Measurements from ENCODE around the gene RARB.

Gene RARB

DNA sequence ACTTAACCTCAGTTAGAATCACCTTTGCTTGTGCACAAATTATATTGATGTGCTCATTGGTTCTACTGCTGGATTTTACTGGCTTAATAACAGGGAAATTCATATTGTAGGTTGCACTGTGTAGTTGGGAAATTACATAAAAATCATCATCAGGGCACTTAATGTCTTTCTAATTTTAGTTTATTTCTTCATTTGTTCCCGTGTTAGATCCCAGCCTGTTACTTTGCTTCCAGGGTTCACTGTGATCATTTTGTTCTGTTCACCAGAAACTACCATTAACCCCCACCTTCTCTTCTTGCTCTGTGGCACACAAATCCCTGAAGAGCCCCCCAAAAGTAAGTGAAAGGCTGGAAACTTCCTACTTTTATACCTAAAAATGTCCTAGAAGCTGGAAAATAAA, 80.4 kb downstream of the RARB start:
- no peak for DNase-seq (ENCODE audit: low spot score)

DNA sequence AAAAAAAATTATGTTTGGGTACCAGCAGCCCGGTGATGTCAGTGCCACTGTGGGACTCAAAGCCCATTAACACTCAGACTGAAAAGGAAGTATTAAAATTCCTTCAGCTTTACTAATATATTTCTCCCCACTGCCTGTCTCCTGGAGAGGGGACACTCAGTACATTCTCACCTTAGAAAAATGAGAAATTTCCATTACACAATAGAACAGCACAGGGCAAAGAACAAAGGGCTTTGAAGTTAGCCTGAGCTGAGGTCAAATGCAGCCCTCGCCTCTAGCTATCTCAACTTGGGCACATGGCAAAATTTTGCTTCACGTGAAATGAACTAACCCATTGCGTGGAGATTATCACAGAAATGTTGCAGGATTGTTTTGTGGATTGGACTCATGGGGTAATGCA, 80.8 kb downstream of the RARB start:
- DNase-seq (ENCODE audit: low spot score) = no peak

DNA sequence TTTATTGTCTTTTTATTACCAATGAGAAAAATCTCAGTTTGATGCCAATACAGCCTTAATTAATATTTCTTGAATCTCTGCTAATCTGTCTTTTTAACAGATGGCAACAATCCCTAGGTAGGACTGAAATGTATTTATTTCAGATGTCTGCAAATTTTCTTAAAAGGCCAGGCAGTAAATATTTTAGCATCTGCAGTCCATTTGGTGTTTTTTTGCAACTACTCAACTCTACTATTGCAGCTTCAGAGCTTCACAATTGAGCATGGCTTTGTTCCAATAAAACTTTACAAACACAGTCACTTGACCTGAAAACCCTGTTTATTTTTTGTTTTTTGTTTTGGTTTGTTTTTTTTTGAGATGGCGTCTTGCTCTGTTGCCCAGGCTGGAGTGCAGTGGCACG, 82.7 kb downstream of the RARB start:
- no peak for DNase-seq (ENCODE audit: low spot score)

DNA sequence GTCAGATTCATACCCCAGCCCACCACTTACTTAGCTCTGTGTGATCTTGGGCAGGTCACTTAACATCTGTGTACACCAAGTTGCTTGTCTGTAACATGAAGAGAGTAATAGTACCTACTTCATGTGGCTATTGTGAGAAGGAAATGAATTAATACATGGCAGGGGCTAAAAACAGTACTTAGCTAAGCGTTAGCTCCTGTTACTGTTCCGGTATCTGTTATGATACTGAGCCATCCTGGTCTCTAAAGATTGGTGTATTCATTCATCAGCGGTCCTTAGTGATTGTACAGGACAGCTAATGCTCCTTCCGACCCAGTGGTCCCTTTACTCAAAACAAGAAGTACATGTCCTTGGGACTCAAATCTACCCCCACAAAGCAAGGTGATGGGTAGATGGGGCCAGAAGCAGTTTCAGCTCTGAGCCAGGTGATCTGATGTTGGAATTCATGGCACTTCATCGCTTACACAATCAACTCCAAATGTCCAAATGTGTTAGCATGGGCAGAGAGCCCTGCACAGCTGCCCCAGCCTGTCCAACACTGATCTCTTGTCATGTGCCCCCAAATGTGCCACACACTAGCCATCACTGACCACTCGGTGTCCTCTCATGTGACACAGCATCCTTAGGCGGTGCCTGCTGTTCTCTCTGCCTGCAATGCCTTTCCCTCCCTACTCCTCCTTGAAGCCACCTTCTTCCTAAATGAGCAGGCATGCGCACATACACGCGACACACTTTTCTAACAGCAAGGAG, 84.1 kb downstream of the RARB start:
- no peak for DNase-seq (ENCODE audit: low spot score)

- no peak for DNase-seq (ENCODE audit: low spot score)
These were observed 85.7 kb downstream of the RARB start for GRCh38 chr3:25513642-25514266.

DNA sequence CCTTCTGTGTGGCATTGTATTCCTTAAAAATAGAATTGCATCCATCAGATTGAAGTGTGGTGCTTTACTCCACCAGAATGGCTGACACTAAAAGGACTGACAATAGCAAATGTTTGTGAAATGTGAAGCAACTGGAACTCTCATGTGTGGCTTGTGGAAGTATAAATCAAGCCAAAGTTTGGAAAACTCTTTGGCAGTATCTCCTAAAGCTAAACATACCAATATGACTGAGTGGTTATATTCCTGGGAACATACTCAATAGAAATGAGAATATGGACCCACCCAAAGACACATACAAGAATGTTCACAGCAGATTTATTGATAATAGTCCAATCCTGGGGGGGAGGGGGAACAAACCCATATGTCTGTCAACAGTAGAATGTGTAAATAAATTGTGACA, 87.1 kb downstream of the RARB start:
- DNase-seq (ENCODE audit: low spot score) = no peak

DNA sequence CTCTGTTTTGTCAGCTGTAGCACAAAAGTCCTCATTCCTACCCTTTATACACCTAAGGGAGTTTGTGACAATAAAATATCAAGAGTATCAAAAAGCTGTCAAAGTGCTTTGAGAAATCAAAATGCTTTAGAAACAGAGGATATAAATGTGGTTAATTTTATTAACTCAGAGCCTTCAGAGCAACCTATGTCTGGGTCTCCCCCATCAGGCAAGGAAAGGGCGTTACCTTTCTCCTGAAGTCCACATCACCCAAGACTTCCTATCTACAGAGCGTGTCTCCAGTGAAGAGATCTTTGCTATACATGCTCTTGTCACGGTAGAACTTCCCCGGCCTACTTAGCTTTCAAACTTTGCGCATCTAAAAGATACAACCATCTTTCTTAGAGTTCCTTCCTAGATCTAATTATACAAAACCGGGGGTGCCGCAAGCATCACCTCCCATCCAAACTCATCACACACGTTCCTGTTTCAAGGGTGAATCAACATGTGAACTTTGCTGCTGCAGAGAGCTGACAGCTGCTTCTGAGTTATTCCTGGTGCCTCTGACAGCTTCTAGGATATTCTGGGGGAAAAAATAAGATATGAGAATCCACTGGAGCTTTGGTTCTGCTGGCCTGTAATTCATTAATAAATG, 93.0 kb downstream of the RARB start:
- DNase-seq (ENCODE audit: low spot score) = no peak

DNA sequence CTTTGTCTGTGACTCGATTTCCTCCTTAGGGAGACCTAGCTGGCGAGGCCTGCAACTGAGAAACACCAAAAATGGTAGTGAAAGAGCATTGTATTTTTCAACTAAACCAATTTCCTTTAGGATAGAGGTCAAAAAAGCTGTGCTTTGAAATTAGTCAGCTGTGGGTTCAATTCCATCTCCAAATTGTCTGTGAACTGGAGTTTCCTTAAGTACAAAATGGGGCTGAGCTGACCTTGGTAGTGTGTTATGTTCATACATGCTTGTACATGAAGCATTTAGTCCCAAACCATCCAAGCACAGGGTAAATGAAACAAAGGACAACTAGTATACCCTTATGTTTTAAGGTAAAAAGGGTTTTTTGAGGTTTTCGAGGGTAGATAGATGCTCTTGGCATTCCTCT, 99.3 kb downstream of the RARB start:
- DNase-seq (ENCODE audit: low spot score) = no peak

DNA sequence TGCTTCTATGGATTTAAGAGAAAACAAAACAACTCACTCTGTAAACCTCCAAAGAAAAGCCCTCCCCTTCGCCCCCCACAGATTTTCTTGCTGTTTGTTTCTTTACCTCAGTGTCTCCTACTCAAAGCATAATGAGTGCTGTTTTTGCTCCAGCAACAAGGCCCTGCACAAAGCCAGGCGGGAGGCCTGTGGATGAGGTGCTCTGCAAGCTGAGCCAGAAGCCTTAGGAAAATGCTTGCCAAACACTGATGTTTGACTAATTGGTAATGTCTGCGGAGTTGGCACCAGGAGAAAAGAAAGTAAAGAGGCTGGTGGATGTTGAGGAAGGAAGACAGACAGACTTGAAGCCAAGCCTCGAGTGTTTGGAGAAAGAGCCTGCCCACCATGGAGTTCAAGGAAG, 99.7 kb downstream of the RARB start:
- no peak for DNase-seq (ENCODE audit: low spot score)

DNA sequence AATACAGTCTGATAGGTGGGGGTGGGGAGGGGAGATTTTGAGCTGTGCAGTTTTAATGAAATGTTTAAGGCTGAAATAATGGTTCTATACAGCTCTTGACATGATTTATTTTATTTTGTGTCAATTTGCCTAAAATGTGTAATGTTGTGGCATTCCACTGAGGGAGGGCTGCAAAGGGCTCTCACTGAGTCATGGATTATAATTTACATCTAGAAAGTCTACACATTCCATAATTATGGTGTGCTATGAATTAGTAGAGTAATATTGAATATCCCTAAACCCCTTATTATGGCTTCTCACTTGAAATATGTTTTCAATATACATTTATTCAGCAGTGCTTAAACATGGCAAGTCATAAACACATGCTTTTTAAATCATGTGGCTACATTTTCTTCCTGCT, 103.9 kb downstream of the RARB start:
- no peak for DNase-seq (ENCODE audit: low spot score)

DNA sequence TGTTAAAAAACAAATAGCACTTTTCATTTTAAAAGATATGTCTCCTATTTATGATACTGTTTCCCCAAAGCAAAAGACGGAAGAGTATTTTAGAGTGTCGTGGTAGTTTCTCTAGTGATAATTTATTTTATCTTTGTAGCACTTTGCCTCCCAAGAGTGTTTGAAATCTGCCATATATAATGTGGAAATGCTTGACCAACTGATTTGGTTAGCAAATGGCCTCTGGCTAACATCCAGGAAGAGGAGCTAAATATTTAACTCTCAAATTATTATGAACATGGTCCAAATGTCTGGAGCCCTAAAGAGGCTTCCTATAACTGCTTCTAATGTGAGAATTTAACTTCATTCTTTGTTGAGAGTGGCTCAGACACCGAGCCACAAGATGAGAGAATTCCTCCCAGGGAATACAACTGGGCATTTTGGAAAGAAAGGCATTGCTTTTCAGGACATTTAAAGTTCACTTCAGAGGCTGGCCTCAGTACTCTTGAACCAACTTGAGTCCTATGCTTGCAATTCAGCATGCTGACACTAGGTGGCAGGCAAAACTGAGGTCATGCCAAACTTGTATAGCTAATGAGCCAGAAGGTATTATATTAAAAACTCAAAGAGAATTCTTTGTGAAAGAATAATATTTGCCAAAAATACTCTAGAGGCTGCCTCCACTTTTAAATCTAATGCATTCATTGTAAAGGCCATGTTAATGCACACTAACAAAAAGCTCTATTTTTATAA, 104.5 kb downstream of the RARB start:
- no peak for DNase-seq (ENCODE audit: low spot score)

DNA sequence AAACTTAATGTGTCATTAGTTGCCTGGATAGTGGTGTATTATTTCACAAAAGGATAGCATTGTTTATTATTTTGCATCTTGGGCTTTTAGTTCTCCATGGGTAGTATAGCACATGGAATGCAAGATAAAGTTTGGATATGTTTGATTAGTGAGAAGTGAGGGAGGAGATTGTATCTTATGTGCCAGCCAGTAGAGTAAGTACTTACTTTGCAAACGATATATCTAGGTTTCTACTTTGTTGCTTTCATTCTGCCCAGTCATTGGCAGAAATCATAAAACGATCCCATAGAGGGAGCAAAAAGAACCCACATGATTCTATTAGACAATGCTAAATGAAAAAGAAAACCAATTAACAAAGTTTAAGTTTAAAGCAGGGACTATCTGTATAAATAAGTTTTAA, 105.3 kb downstream of the RARB start:
- DNase-seq (ENCODE audit: low spot score) = no peak

DNA sequence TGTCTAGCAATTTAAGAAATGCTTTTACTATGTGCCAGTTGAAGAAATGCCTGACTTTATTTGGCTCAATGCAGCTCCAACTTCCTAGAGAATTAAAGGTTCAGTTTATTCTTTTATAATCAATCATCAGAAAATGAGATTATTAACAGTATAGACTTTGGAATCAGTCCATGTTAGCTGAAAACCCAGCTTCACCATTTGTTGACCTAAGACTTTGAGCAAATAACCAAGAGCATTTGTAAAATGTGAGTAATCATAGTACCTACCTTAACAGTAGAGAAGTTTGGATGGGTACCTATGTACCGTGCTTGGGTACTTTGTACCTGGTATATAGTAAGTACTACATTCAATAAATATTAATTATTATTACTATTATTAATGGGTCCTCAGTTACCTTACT, 105.9 kb downstream of the RARB start:
- DNase-seq (ENCODE audit: low spot score) = no peak

DNA sequence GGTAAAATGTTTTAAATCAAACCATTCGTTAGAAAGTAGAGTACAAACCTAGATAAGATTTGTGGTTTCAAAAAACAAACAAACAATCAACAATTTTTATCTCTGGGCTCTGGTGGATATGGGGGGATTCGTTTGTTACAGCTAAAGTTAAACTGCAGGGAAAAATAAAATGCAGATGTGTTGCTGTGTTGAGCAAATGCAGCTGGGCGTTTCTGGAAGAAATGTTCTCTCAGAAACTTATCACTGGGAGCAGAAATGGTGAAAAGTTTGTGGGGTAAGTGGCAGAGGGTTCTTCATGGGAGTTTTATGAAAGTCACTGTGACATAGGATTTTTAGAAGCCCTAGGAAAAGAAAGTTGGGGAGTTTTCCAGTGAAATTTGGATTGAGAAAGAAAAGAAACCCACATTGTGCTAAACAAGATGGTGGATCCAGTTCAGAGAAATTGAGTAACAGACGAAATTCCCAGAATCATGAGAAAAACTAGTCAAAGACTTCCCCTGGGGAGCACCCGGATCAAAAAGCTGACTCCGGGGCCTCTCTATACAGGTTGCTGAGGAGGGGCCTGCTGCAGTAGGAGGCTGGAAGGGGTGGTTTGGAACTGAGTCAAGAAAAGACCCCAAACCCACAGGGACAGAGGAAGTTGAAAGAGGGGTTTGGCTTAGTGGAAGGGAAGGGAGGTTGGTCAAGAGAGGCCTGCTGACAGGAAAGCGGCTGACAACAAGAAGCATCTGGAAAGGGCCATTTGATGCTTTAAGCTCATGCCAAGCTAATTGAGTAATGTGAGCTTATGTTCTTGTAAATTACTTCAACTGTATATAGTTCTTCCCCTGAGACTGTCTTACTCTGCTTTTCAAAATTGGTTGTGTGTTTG, 108.7 kb downstream of the RARB start:
- no peak for DNase-seq (ENCODE audit: low spot score)

DNA sequence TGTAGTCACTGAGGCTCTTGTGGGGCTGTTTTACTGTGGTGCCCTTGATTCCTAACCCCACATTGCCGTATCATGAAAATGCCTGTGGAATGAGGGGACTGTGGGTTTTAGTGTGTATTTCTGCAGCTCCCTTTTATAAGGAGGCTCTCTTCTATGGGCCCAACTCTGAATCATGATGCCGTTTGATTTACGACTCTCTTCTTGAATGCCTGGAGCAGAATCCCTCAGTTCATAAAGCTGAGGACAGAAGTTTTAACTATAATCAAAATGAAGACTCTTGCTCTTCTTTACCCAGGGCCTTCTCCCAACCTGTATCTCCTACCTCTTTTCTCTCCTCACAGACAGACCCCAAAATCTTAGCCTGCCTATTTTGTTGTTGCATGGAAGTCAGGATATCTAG, 109.5 kb downstream of the RARB start:
- no peak for DNase-seq (ENCODE audit: low spot score)

DNA sequence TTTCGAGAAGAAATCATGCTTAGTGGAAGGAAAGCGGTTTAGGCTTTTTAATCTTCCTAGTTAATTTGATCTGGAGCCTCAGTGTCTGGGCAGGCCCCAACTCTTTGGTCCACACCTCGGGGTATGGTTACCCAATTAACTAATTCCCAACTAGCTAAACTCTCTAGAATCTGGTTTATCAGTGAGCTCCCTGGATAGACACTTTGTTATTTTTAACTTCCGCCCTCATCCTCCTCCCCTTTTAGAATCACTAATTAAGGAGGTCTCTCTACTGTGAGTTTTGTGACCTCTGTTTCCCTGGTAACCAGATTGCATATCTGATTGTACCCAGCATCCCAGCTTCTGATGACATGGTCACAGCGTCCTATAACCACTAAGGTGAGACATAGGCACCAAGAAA, 112.2 kb downstream of the RARB start:
- no peak for DNase-seq (ENCODE audit: low spot score)

DNA sequence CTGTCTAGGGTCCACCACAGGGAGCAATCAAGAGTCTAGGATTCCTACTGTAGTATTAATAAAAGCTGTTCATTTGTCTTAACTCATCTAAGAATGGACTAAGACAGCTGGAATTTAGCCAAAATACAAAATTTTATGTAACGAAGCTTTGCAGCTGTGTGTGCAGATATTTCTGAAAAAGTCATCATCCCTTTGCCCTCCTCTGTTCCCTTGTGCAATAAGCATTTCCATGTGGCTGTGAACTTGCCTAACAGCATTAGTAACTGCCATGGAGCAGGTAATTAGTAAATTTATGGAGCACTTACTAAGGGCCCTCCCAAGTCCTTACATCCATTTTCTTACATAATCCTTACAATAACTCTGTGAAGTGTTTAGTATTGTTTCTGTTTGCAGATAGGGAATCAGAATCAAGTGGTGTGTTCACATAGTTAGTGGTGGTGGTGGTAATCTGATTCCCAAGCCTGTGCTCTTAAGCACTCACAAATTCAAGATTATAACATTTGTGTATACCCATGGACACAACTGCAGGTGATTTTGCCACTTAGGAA, 114.5 kb downstream of the RARB start:
- DNase-seq (ENCODE audit: low spot score) = no peak

- DNase-seq (ENCODE audit: low spot score) = no peak
These were observed 119.0 kb downstream of the RARB start for GRCh38 chr3:25547103-25547502.

- no peak for DNase-seq (ENCODE audit: low spot score)
These were observed 120.0 kb downstream of the RARB start for GRCh38 chr3:25547943-25548674.

GRCh38 chr3:25548836-25549235, 120.8 kb downstream of the RARB start:
- DNase-seq (ENCODE audit: low spot score) = no peak

DNA sequence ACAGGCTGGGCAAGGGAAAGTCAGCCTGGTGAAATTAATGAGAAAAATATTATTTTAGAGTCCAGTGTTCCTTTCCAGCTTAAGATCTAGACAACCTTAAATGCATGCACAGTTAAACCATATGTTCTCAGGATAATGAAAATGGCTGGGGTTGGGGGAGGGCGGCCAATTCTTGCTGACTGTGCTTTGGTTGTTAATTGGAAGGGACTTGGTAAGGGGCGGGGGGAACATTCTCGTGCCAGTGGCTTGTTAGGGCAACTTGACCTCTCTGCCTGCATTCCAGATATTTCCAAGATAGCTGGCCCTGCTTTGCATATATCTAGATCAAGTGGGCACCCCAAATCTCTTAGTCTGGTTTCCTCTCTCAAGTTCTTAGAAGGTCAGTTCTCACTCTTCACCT, 124.2 kb downstream of the RARB start:
- no peak for DNase-seq (ENCODE audit: low spot score)

Data from hepatic stellate cell (primary cell).